Fibroblast of lung (primary cell): ENCODE results near the gene ACBD3. TPM values are rescaled to one million over a fixed set of nuclear protein-coding genes. Genes with fewer than 3 reads are reported as not detected.
"Not testable (repeated sequence)": the region's sequence is repeated elsewhere in the genome, so short reads cannot be mapped to it uniquely, and the experiment has no call there.

Experiments used
- DNase-seq, 2 donors: peaks; one replicate each; pipeline versions ENCODE4 v3.0.0 to v3.0.0-alpha.2; 2010; ENCODE audit warnings: low read depth in 2 of 2
- H2AFZ ChIP-seq: 2 replicates; pipeline ENCODE4 v1.5.1; 2012; ENCODE audit warnings: low read length, control low read depth, inconsistent platforms
- H3K27ac ChIP-seq: 2 replicates; pipeline ENCODE4 v1.5.1; 2011; ENCODE audit warnings: low read length, control low read depth; ENCODE audit not compliant: insufficient read depth
- H3K27me3 ChIP-seq: 2 replicates; pipeline ENCODE4 v1.5.1; 2011; ENCODE audit warnings: mild to moderate bottlenecking, low read length; ENCODE audit not compliant: control insufficient read depth, insufficient read depth
- H3K36me3 ChIP-seq: 2 replicates; pipeline ENCODE4 v1.5.1; 2011; ENCODE audit warnings: low read length; ENCODE audit not compliant: control insufficient read depth, insufficient read depth
- H3K4me1 ChIP-seq: 2 replicates; pipeline ENCODE4 v1.5.1; 2011; ENCODE audit warnings: low read length; ENCODE audit not compliant: control insufficient read depth, insufficient read depth; ENCODE audit errors: extremely low read depth
- H3K4me2 ChIP-seq: 2 replicates; pipeline ENCODE4 v1.5.1; 2011; ENCODE audit warnings: low read length, control low read depth; ENCODE audit not compliant: insufficient read depth; ENCODE audit errors: extremely low read depth
- H3K4me3 ChIP-seq, 4 experiments: fragments of 200-600 bp in 1 of 4; sonication (generic) in 1 of 4; replicated peaks in 1 of 4; 2 replicates each; pipeline ENCODE4 v1.5.1; 2011 to 2016; ENCODE audit warnings: low read length in 4 of 4, low read depth in 3 of 4, mild to moderate bottlenecking in 3 of 4, control low read depth in 2 of 4, inconsistent platforms in 1 of 4, mixed read lengths in 1 of 4; ENCODE audit not compliant: insufficient read depth in 1 of 4; ENCODE audit errors: control extremely low read depth in 1 of 4
- H3K79me2 ChIP-seq: 2 replicates; pipeline ENCODE4 v1.5.1; 2012; ENCODE audit warnings: mild to moderate bottlenecking, low read length, inconsistent platforms; ENCODE audit not compliant: control insufficient read depth, insufficient read depth
- H3K9ac ChIP-seq: 2 replicates; pipeline ENCODE4 v1.5.1; 2011; ENCODE audit warnings: mild to moderate bottlenecking, low read length, control low read depth; ENCODE audit not compliant: insufficient read depth
- H3K9me3 ChIP-seq: 2 replicates; pipeline ENCODE4 v1.5.1; 2012; ENCODE audit warnings: low read depth, low read length; ENCODE audit not compliant: control insufficient read depth, insufficient read depth
- H4K20me1 ChIP-seq: 2 replicates; pipeline ENCODE4 v1.5.1; 2011; ENCODE audit warnings: low read length; ENCODE audit not compliant: control insufficient read depth, insufficient read depth; ENCODE audit errors: extremely low read depth
- EZH2 ChIP-seq: IDR thresholded peaks from 2 replicates; pipeline ENCODE4 v1.5.1; 2012; ENCODE audit warnings: low read length, control low read depth, mild to moderate bottlenecking; ENCODE audit errors: missing control alignments
- polyA plus RNA-seq, 2 donors: library from polyadenylated mRNA; depleted of rRNA in 1 of 2; stranded (reverse) in 1 of 2; unstranded in 1 of 2; fragments of >200 nt; gene quantifications; 2 replicates each; pipeline ENCODE4 v1.2.1, GENCODE V29; 2011 to 2012; ENCODE audit warnings: missing spikeins in 1 of 2
- total RNA-seq: library from RNA; depleted of rRNA; stranded (reverse); fragments of >200 nt; gene quantifications from 2 replicates; pipeline ENCODE4 v1.2.1, GENCODE V29; 2014
- TF ChIP-seq, protein P1 (sequence below), 2 donors: IDR thresholded peaks in 1 of 2; conservative IDR thresholded peaks in 1 of 2; 1 replicate in 1 of 2; 2 replicates in 1 of 2; pipeline ENCODE4 v1.5.1; 2011 to 2012; ENCODE audit warnings: low read length in 2 of 2, control low read depth in 1 of 2, inconsistent platforms in 1 of 2, low read depth in 1 of 2, mild to moderate bottlenecking in 1 of 2

ACBD3 gene
- total and polyA plus RNA-seq, 2 donors (not counting 1 experiment from before 2014, with no cell fraction given): 67.7 to 85.0 TPM

GRCh38 chr1:226203240-226203639, 16.7 kb upstream of the ACBD3 start:
- Histone ChIP-seq H3K79me2 (no peaks in the 10 kb centered on the region), H3K4me1 (no peaks in the 10 kb centered on the region), H3K4me3 (no peak overlapping the region), H3K27me3 (no peaks in the 10 kb centered on the region), H3K9me3 (no peaks in the 10 kb centered on the region), H3K27ac (no peak overlapping the region), H2AFZ (no peak overlapping the region), H3K9ac (no peak overlapping the region), H3K36me3 (no peaks in the 10 kb centered on the region), H3K4me2 (no peak overlapping the region), H4K20me1 (no peaks in the 10 kb centered on the region)
- no peak for DNase-seq
- no peak for TF ChIP-seq EZH2
- TF ChIP-seq, protein P1, sequence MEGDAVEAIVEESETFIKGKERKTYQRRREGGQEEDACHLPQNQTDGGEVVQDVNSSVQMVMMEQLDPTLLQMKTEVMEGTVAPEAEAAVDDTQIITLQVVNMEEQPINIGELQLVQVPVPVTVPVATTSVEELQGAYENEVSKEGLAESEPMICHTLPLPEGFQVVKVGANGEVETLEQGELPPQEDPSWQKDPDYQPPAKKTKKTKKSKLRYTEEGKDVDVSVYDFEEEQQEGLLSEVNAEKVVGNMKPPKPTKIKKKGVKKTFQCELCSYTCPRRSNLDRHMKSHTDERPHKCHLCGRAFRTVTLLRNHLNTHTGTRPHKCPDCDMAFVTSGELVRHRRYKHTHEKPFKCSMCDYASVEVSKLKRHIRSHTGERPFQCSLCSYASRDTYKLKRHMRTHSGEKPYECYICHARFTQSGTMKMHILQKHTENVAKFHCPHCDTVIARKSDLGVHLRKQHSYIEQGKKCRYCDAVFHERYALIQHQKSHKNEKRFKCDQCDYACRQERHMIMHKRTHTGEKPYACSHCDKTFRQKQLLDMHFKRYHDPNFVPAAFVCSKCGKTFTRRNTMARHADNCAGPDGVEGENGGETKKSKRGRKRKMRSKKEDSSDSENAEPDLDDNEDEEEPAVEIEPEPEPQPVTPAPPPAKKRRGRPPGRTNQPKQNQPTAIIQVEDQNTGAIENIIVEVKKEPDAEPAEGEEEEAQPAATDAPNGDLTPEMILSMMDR (conservative IDR thresholded peaks at IDR 0.05 in 1 of 2, IDR thresholded peaks at IDR 0.05 in 1 of 2; ENCODE audit: low read depth in 1 of 2, low read length in 2 of 2): no peak

DNA sequence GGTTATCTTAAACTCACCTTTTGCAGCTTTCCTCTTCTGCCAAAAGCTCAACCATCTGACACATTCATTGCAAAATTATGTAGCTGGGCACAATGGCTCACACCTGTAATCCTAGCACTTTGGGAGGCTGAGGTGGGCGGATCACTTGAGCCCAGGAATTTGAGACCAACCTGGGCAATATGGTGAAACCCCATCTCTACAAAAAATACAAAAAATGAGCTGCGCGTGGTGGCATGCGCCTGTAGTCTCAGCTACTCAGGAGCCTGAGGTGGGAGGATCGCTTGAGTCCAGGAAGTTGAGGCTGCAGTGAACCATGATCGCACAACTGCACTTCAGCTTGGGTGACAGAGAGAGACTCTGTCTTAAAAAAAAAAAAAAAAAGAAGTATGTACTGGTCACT, 16.1 kb upstream of the ACBD3 start:
- H3K4me3 ChIP-seq, DNase-seq, H3K79me2 ChIP-seq, H3K9ac ChIP-seq, H4K20me1 ChIP-seq, H3K27ac ChIP-seq, H3K27me3 ChIP-seq, H3K9me3 ChIP-seq, H3K4me2 ChIP-seq, H3K36me3 ChIP-seq, H2AFZ ChIP-seq, H3K4me1 ChIP-seq: not testable (repeated sequence)

- Histone ChIP-seq H3K4me2 (no peak overlapping the region), H2AFZ (no peak overlapping the region), H3K36me3 (no peaks in the 10 kb centered on the region), H4K20me1 (no peaks in the 10 kb centered on the region), H3K9me3 (no peaks in the 10 kb centered on the region), H3K27ac (no peak overlapping the region), H3K4me3 (no peak overlapping the region), H3K27me3 (no peaks in the 10 kb centered on the region), H3K4me1 (no peaks in the 10 kb centered on the region), H3K79me2 (no peaks in the 10 kb centered on the region), H3K9ac (no peak overlapping the region)
- no peak for TF ChIP-seq EZH2
- TF ChIP-seq, protein P1 (conservative IDR thresholded peaks at IDR 0.05 in 1 of 2, IDR thresholded peaks at IDR 0.05 in 1 of 2; ENCODE audit: low read depth in 1 of 2, low read length in 2 of 2): no peak
- no peak for DNase-seq
These were observed 15.7 kb upstream of the ACBD3 start for GRCh38 chr1:226202246-226202645.
